OCI-LY3 (cell line): ENCODE measurements around the gene RPL41.

Experiments used
- EZH2phosphoT487 ChIP-seq: fragments of 200-600 bp; shearing (Covaris generic); IDR thresholded peaks from 2 replicates; pipeline ENCODE4 v1.6.1; 2018; ENCODE audit warnings: antibody characterized with exemption, mixed run types, low read depth
- TF ChIP-seq, protein P1 (sequence below): fragments of 200-600, 300-600 bp; sonication (generic); IDR thresholded peaks from 2 replicates; pipeline ENCODE4 v1.5.1; 2014; ENCODE audit warnings: antibody characterized with exemption, low read length, low read depth

DNA sequence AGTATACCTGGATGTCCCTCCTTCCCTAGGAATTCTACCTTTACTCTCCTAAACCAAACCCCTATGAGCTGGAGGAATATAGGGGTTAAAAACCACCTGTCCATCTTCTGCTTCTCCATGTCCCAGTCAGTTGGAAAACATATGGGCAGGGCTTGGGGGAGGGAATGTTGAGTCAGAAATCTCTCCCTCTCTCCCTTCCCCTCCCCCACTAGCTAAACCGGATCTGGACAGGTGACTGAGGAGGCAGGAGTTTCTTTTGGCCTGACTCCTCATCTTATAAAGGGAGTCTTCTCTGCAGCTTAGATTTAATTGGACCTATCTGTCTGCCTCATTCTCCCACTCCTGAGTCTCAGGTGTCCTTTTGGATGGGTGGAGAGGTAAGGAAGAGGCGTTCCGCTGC, 30.3 kb upstream of the RPL41 start:
- TF ChIP-seq, protein P1, sequence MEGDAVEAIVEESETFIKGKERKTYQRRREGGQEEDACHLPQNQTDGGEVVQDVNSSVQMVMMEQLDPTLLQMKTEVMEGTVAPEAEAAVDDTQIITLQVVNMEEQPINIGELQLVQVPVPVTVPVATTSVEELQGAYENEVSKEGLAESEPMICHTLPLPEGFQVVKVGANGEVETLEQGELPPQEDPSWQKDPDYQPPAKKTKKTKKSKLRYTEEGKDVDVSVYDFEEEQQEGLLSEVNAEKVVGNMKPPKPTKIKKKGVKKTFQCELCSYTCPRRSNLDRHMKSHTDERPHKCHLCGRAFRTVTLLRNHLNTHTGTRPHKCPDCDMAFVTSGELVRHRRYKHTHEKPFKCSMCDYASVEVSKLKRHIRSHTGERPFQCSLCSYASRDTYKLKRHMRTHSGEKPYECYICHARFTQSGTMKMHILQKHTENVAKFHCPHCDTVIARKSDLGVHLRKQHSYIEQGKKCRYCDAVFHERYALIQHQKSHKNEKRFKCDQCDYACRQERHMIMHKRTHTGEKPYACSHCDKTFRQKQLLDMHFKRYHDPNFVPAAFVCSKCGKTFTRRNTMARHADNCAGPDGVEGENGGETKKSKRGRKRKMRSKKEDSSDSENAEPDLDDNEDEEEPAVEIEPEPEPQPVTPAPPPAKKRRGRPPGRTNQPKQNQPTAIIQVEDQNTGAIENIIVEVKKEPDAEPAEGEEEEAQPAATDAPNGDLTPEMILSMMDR, result no peak
- TF ChIP-seq EZH2phosphoT487, result no peak
